Epithelial cell of esophagus (primary cell): ENCODE data around the gene GTPBP6.

Experiments
- DNase-seq: peaks from one replicate; pipeline ENCODE4 v3.0.0; 2010; ENCODE audit warnings: low read depth
- H3K4me3 ChIP-seq: 2 replicates; pipeline ENCODE4 v1.5.1; 2011; ENCODE audit warnings: mild to moderate bottlenecking, low read length, control low read depth
- TF ChIP-seq, protein P1 (sequence below): IDR thresholded peaks from 2 replicates; pipeline ENCODE4 v1.5.1; 2011; ENCODE audit warnings: low read depth, mild to moderate bottlenecking, low read length, control low read depth, inconsistent platforms; ENCODE audit not compliant: insufficient read depth; ENCODE audit errors: missing control alignments

Gene GTPBP6

DNA sequence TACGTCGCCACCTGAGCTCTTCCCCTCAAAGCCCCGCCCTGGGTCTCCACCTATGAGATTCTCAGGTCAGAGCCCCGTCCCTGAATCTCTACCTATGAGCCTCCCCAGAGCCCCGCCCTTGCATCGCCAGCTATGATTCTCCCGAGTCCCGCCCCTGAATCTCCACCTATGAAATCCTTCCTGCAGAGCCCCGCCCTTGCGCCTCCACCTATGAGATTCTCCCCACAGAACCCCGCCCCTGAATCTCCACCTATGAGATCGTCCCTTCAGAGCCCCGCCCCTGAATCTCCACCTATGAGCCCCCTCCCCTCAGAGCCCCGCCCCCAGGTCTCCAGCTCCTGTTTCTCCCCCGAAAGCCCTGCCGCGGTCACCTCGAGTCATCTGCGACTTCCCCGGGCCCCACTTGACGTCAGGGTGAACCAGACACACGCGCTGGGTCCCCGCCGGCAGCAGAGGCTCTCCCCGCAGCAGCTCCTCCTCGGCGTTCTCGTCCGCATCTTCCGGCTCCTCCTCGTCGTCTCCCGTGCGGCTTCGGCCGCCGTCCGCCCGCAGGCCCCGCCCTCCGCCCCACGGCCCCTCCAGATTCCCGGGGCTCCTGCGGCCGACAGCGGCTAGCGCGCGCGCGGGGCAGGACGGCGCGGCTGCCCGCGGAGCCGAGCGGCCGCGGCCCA is 393 bp downstream of the GTPBP6 start:
- DNase-seq, result peak; percentile 100

DNA sequence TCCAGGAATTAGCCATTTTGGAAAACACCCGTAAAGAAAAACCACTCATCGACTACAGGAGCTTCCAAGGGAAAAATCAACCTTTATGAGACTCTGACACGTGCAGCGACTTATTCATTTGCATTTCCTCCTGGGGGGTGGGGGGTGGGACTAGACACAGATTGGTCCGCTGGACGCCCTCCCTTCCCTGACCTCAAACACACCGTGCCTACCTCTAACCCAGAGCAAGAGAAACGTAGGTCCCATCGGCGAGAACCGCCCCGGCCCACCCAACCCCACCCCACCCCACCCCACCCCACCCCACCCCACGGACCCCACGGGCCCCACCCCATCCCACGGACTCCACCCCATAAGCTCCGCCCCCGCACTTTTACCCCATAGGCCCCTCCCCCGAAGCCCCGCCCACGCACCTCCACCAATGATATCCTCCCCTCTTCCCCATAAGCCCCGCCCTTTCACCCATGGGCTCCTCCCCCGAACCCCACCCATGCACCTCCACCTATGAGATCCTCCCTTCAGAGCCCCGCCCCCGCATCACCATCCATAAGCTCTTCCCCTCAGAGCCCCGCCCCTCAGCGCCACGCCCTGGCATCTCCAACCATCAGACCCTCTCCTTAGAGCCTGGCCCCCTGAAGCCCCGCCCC is 1.1 kb downstream of the GTPBP6 start:
- TF ChIP-seq, protein P1, sequence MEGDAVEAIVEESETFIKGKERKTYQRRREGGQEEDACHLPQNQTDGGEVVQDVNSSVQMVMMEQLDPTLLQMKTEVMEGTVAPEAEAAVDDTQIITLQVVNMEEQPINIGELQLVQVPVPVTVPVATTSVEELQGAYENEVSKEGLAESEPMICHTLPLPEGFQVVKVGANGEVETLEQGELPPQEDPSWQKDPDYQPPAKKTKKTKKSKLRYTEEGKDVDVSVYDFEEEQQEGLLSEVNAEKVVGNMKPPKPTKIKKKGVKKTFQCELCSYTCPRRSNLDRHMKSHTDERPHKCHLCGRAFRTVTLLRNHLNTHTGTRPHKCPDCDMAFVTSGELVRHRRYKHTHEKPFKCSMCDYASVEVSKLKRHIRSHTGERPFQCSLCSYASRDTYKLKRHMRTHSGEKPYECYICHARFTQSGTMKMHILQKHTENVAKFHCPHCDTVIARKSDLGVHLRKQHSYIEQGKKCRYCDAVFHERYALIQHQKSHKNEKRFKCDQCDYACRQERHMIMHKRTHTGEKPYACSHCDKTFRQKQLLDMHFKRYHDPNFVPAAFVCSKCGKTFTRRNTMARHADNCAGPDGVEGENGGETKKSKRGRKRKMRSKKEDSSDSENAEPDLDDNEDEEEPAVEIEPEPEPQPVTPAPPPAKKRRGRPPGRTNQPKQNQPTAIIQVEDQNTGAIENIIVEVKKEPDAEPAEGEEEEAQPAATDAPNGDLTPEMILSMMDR, result no peak
- no peak for DNase-seq
- H3K4me3 ChIP-seq, result peak overlapping the region; percentile 67

More for the DNA sequence above, 393 bp downstream of the GTPBP6 start:
- TF ChIP-seq, protein P1, result no peak
- H3K4me3 ChIP-seq, result peak overlapping the region; percentile 67

DNA sequence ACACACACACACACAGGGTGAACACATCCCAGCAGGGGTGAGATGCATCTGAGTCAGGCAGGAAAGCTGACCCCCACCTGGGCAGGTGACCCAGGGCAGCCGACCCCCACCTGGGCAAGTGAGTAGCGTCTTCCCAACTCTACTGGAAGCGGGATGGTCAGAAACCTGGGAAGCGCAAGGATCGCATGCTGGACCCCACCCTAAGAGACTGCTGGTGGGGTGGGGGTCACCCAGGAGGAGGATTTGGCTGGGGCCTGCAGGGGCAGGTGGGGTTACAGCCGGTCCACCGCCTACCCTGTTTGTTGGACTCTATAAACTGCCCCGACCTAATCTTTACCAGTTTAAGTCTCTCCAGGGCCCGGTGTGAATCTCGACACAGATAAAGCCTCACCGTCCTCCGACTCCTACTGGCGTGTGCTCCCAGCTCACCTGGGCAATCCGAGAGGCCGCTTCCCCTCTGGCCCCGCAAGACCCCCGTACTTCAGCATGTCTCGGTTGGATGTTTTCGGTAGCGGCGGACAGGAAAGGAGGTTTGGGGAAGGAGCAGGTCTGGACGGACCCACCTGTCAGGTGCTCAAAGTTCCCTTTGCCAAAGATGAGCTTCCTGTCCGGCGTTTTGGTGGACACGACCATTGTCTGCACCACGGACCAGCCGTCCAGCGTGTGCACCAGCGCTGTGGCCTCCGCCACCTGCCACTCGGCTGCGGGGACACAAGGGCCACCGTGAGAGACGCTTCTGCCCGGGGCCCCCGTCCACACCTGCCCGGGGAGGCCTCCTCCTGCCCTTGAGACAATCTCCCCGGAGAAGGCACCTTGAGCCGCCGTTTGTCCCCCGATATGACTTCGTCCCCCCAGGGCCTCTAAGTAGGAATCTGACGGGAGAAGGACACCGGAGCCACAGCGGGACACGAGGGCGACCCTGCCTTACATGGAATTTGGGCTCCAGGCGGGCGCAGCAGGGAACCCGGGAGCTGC is 2.0 kb downstream of the GTPBP6 start:
- H3K4me3 ChIP-seq, result no peak overlapping the region
- no peak for DNase-seq
- TF ChIP-seq, protein P1, result no peak

DNA sequence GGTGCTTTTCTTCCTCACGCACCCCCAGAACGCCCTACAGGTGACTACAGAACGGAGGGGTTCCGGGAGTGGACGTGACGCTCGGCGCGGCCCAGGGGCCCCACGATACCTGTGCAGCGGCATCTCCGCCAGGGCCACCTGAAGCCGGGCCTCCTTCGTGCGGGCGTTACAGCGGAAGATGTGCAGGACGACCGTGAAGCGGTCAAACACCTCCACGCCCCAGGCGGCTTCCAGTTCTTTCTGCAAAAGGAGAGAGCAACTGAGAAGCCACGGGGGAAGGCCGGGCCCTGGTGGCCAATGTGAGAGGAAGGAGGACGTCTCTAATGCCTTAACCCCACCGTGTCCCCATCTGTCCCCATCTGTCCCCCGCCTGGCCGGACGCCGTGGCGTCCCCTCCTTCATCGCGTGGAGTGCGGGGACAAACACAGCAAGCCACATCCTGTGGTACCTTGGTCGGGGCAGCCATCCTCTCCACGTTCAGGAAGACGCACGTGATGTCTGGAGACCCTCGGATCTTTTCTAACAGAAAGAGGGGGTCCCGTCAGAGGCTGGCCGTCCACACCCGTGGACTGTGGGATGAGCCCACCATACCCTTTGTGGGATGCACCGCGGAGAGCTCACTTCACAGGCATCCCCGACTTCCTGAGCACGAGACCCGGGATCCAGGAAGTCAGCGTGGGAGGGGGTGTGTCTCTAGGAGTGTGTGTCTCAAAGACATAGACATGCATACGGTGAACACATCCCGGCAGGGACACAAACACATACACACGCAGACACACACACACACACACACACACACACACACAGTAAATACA is 3.6 kb downstream of the GTPBP6 start:
- DNase-seq, result no peak
- TF ChIP-seq, protein P1, result no peak
- no peak overlapping the region for H3K4me3 ChIP-seq

DNA sequence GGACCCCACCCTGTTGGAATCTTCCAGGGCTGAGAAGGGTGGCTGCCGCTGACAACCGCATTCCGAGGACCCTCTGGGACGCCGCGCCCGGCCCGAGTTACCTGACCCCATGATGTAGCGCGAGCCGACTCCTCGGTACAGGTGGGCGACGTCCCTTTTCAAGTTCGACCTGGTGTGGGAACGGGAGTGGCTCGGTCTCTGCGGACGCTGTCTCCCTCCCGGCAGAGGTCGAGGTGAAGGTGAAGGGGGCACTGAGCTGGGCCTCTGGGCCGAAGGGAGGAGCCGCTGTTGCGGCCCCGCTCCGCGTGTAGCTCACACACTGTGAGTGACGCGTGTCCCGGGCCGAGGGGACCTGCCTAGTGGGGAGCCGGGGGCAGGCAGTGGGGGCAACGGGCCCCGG is 4.5 kb downstream of the GTPBP6 start:
- H3K4me3 ChIP-seq, result no peak overlapping the region
- TF ChIP-seq, protein P1, result no peak
- DNase-seq, result no peak

DNA sequence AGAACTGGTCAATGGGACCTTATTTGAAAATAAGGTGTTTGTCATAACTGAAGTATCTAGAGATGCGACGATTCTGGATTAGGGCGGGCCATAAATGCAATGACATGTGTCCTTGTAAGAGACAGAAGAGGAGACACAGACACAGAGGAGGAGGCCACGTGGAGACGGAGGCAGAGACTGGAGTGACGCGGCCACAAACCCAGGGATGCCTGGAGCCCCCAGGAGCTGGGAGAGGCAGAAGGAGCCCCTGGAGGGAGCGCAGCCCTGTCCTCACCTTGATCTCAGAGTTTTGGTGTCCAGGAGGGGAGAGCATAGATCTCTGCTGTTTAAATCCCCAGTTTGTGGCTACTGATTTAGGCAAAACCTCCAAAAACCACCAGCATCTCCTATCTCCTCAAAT is 5.0 kb downstream of the GTPBP6 start:
- no peak for DNase-seq
- TF ChIP-seq, protein P1, result no peak
- no peak overlapping the region for H3K4me3 ChIP-seq
